Astrocyte of the spinal cord (primary cell): Measurements from ENCODE around the gene LCN9.

Experiments used
- DNase-seq: peaks from one replicate; pipeline ENCODE4 v3.0.0; 2011; ENCODE audit warnings: low read depth, low spot score
- H3K4me3 ChIP-seq: 2 replicates; pipeline ENCODE4 v1.5.1; 2011; ENCODE audit warnings: low read depth, mild to moderate bottlenecking, low read length, moderate library complexity
- in situ Hi-C: cut with HindIII; loops from 2 replicates; pipeline ENCODE4 v1.10.0; 2017; ENCODE audit warnings: low sequenced_read_pairs
- TF ChIP-seq, protein P1 (sequence below): IDR thresholded peaks from 2 replicates; pipeline ENCODE4 v1.5.1; 2012; ENCODE audit warnings: low read depth, mild to moderate bottlenecking, low read length, inconsistent platforms

LCN9 gene

DNA sequence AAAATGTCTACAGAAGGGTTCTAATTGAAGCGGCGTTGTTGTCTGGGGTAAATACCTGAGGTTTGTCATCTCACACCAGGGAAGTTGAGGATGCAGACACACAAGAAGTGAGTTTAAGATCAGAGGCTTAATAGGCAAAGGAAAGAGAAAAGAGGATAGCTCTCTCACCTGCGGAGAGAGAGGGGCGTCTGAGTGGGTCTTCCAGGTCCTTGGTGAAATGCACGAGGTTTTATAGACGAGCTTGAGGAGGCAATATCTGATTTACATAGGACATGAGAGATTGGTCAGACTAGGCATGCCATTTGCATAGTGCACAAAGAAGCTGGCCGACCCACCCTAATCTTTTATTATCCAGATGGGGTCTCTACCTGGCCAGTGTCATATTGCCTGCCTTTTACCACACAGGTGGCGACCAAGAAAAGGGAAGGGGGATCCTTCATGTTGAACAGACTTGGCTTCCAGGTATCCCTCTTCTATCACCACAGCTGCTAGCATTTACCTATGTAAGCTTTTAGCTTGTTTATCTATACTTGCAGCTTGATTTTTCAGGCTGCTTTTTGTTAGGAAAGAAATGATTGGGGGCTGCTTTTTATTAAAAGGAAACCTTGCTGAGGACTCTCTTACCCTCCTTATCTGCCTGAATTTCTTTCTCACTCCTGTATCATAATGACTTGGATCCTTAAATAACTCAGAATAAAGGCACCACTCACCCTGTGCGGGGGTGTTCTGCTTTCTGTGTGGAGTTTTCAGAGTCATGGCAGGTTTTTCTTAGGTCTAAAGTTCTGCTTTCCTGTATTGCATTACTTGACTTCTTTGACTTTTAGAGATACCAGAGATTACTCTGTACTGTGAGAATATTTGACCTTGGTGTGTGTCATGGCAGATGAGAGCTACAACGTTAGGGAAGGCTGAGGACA lies 14.4 kb upstream of the LCN9 start:
- TF ChIP-seq, protein P1, sequence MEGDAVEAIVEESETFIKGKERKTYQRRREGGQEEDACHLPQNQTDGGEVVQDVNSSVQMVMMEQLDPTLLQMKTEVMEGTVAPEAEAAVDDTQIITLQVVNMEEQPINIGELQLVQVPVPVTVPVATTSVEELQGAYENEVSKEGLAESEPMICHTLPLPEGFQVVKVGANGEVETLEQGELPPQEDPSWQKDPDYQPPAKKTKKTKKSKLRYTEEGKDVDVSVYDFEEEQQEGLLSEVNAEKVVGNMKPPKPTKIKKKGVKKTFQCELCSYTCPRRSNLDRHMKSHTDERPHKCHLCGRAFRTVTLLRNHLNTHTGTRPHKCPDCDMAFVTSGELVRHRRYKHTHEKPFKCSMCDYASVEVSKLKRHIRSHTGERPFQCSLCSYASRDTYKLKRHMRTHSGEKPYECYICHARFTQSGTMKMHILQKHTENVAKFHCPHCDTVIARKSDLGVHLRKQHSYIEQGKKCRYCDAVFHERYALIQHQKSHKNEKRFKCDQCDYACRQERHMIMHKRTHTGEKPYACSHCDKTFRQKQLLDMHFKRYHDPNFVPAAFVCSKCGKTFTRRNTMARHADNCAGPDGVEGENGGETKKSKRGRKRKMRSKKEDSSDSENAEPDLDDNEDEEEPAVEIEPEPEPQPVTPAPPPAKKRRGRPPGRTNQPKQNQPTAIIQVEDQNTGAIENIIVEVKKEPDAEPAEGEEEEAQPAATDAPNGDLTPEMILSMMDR = no peak
- no peak for DNase-seq
- in situ Hi-C loops = no loop called here
- no peak overlapping the region for H3K4me3 ChIP-seq

DNA sequence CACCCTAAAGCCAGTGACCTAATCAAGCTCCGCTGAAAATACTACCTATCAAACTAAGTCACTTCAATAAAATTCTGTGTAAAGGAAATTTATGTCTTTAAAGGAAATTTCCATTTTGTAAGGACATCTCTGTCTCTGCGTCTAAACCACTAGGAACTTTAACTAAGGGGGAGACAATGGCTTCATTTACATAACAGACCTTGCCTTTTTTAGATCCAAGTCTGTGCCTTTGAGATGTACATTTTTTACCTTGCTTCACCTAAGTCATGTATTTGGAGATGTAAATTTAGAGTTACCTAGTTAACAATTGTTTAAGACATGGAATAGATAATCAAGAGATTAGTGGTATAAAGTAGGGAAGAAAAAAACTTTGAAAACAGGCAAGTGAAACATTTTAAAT lies 13.6 kb upstream of the LCN9 start:
- in situ Hi-C loops = no loop called here
- no peak overlapping the region for H3K4me3 ChIP-seq
- DNase-seq = no peak
- TF ChIP-seq, protein P1 = no peak

DNA sequence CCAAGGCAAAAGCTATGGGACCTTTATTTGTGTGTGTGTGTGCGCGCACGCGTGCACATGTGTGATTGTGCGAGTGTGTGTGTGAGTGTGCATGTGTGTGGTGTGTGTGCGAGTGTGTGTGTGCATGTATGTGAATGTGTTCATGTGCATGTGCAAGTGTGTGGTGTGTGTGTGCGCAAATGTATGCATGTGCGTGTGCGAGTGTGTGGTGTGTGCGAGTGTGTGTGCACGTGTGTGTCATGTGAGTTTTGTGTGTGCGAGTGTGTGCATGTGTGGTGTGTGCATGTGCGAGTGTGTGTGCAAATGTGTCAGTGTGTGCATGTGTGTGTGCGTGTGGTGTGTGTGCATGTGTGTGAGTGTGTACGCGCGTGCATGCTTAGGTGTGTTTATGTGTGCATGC lies 12.7 kb upstream of the LCN9 start:
- TF ChIP-seq, protein P1 = no peak
- in situ Hi-C loops = no loop called here
- no peak for DNase-seq
- no peak overlapping the region for H3K4me3 ChIP-seq

DNA sequence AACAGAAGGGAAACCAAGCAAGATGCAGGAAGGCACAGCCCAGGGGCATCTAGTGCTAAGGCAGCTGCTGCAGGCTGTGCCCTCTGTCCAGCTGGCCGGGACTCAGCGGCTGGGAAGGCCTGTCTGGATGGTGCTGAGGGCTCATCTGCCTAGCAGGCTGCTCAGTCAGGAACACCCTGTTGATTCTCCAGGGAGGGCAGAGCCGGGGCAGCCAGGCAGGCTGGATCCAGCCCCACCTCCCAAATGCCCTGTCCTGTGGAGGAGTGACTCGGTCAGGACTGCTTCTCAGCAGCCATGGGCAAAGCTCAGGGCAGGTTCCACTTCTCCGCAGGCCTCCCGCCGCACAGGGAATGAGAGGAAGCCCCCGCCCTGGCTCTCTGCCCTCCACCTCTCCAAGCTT lies 7.8 kb upstream of the LCN9 start:
- no peak overlapping the region for H3K4me3 ChIP-seq
- TF ChIP-seq, protein P1 = no peak
- in situ Hi-C loops = no loop called here
- no peak for DNase-seq

DNA sequence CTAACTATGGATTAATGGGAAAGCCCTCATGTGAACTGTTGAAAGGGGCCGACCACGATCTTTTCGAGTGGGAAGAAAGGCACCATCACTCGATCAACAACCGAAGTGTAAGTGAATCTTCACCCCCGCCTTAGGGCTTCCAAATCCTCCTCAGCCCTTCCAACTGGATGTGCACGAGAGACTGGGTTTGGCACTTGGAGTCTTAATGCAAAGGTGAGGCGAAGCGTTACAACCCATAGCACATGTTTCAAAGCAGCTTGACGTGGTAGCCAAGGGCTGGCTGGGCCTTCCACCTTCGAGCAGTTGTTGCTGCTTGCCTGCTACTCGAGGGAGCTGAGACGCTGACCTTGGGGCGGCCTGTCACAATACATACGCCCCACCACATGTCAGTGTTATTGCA lies 5.7 kb upstream of the LCN9 start:
- in situ Hi-C loops = no loop called here
- no peak for DNase-seq
- H3K4me3 ChIP-seq = no peak overlapping the region
- TF ChIP-seq, protein P1 = no peak

DNA sequence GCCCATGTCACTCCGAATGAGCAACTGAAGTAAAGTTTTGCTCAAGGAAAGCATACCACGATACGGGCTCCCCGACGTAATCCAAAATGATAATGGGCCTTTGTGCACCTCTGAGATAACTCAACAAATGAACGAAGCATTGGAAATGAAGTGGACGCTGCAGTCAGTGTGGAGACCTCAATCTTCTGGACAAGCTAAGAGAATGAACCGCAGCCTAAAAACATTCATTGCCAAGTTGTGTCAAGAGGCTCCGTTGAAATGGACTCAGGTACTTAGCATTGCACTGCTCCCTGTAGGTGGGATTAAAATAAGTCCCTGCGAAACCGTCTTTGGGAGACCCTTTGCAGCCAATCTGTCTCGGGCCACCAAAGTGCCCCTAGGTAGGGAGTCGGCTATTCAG lies 3.9 kb upstream of the LCN9 start:
- no peak overlapping the region for H3K4me3 ChIP-seq
- no peak for DNase-seq
- in situ Hi-C loops = no loop called here
- TF ChIP-seq, protein P1 = no peak
